ENCODE results near the gene CRP.

Gene CRP

DNA sequence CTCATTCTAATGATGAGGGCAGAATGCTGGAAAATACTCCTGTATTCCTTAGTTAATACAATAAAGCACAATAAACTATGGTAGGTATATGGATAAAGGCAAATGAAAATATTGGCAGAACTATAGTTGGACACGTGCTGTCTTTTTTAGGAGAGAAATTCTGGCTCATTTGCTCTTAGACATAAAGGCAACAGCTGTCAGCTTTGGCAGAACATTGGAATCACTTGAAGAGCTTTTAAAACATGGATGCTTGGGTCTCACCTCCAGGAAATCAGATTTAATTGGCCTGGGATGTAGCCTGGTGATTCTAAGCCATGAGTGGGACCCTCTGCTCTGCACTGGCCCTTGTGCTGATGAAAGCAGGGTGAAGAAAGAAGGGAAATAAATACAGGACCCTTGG lies 9.9 kb downstream of the CRP start:
- no peak for DNase-seq (ENCODE audit: low read depth)
- TF ChIP-seq, protein P1, sequence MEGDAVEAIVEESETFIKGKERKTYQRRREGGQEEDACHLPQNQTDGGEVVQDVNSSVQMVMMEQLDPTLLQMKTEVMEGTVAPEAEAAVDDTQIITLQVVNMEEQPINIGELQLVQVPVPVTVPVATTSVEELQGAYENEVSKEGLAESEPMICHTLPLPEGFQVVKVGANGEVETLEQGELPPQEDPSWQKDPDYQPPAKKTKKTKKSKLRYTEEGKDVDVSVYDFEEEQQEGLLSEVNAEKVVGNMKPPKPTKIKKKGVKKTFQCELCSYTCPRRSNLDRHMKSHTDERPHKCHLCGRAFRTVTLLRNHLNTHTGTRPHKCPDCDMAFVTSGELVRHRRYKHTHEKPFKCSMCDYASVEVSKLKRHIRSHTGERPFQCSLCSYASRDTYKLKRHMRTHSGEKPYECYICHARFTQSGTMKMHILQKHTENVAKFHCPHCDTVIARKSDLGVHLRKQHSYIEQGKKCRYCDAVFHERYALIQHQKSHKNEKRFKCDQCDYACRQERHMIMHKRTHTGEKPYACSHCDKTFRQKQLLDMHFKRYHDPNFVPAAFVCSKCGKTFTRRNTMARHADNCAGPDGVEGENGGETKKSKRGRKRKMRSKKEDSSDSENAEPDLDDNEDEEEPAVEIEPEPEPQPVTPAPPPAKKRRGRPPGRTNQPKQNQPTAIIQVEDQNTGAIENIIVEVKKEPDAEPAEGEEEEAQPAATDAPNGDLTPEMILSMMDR (IDR thresholded peaks at IDR 0.05; ENCODE audit: low read depth, low read length, missing control alignments) = no peak
- H3K4me3 ChIP-seq (ENCODE audit: low read depth, low read length) = no peak overlapping the region

DNA sequence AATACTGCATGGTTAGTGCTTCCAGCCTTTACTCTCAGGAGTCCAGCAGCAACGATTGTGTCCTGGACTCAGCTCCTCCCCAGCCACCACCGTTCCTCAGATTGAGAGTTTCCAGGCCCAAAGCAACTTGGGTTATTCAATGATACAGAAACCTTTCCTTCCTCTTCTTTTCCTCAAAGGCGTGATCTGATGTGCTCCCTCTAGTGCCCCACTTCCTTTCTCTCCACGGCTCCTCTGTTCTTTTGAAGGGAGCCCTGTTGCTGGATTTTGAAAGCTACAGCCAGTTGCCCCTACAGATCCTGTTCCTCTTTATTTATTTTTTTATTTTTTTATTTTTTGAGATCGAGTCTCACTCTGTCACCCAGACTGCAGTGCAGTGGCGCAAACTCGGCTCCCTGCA lies 14.1 kb downstream of the CRP start:
- no peak overlapping the region for H3K4me3 ChIP-seq (ENCODE audit: low read depth, low read length)
- no peak for DNase-seq (ENCODE audit: low read depth)
- TF ChIP-seq, protein P1 (IDR thresholded peaks at IDR 0.05; ENCODE audit: low read depth, low read length, missing control alignments) = no peak

DNA sequence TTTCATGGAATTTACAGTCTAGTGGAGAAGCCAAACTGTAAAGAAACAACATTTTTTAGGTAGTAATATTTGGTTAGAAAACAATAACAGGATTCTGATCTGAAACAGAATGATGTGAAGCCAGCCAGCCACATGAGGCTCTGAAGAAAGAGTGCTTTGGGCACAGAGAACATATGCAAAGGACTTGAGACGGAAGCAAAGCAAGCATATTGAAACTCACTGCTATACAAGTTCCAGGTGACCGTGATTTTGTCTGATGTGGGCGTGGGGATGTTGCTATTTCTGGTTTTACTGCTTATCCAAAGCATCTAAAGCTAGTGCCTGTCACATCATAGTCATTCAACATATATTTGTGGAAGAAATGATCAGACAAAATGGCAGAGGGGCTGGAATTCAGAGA lies 14.7 kb downstream of the CRP start:
- TF ChIP-seq, protein P1 (IDR thresholded peaks at IDR 0.05; ENCODE audit: low read depth, low read length, missing control alignments) = no peak
- no peak overlapping the region for H3K4me3 ChIP-seq (ENCODE audit: low read depth, low read length)
- DNase-seq (ENCODE audit: low read depth) = peak; percentile 0

DNA sequence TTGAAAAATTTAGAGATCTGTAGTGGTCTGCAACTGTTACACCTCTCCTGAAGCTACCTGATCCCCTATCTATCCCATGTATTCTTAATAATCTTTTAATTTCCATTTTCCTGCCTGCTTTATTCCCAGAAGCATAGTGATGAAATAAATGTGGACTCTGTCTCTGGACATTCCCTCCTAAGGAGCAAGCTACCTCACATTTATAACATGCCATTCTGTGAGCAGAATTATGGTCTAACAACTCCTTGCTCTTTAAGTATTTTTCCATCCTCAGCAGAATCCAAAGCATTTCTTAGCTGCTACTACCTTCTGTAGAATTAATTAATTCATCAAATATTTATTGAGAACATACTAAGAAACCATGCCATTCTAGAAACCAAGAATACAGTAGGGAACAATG lies 15.1 kb downstream of the CRP start:
- TF ChIP-seq, protein P1 (IDR thresholded peaks at IDR 0.05; ENCODE audit: low read depth, low read length, missing control alignments) = no peak
- no peak overlapping the region for H3K4me3 ChIP-seq (ENCODE audit: low read depth, low read length)
- DNase-seq (ENCODE audit: low read depth) = no peak

DNA sequence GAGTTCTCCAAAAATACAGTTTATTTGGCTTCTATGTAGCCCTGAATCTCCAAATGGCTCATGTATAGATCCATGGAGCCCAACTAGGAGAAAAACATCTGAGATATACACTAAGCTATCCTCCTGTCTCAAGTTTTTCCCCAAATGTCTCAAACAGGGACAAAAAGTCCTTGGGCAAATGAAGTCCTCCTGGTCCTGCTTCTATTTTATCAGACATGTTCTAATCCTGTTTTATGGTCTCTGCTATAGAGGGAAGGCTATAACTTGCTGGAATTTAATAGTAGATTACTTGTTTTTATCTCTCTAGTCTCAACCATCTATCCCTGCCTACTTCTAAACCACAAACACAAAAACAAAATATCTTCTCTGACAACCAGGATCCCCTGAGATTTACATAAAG lies 26.9 kb downstream of the CRP start:
- DNase-seq (ENCODE audit: low read depth) = no peak
- TF ChIP-seq, protein P1 (IDR thresholded peaks at IDR 0.05; ENCODE audit: low read depth, low read length, missing control alignments) = no peak
- H3K4me3 ChIP-seq (ENCODE audit: low read depth, low read length) = no peak overlapping the region

DNA sequence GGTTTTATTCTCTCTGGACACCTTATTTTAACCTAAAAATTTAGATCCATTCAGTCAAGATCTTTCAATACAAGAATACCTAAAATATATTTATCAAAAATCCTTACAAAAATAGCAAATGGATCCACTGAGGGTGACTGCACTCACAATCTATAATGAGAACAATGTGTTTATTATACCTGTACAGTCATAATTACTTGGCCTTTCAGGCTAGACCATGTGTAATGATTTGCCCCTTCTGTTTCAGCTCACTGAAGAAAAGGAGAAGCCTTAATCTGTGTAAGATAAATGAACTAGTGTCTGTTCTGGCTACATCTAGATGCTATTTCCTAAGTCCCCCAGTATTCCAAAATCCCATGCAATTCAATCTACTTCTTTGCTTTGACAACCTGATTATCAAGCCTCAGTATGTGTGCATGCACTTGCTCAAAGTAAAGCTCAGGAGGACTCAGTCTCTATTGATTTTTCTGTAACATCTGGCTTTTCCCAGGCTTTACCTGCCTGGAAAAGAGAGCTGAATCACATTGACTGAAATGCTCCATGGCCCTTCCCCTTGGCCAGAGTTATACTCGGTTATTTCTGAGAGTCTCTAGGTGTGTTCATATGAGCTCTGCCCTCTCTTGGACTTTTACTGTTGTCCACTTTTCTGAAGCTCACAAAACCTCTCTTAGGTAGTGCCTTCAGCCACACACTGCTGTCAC lies 27.6 kb downstream of the CRP start:
- no peak overlapping the region for H3K4me3 ChIP-seq (ENCODE audit: low read depth, low read length)
- TF ChIP-seq, protein P1 (IDR thresholded peaks at IDR 0.05; ENCODE audit: low read depth, low read length, missing control alignments) = no peak
- no peak for DNase-seq (ENCODE audit: low read depth)

DNA sequence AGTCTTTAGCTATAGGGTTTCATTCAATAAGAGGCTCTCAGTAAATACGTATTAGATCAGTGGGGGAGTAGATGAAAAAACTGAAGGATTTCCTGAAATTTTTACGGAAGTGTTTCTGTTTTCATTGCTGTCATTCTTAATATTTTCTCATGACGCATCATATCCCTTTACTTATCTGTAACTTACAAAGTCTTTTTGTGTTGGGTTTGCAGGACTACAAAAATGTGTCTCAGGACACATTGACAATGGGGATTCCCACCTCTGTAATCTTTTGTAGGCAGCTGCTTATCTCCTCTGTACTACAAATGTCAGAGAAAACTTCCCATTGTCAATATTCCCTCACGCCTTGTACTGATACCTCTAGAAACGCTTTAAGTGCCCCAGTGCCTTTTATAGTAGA lies 35.5 kb downstream of the CRP start:
- no peak for DNase-seq (ENCODE audit: low read depth)
- TF ChIP-seq, protein P1 (IDR thresholded peaks at IDR 0.05; ENCODE audit: low read depth, low read length, missing control alignments) = no peak

More for the DNA sequence above, 35.5 kb downstream of the CRP start:
- no peak overlapping the region for H3K4me3 ChIP-seq (ENCODE audit: low read depth, low read length)
